ENCODE data around the gene MKRN2. TPM values are rescaled to one million over a fixed set of nuclear protein-coding genes. Genes with fewer than 3 reads are reported as not detected.

MKRN2 gene
- total and polyA plus RNA-seq, 2 of the 8 experiments (the other 6 are each of a cell fraction or from before 2014, with no cell fraction given), result 15.3 to 17.6 TPM

DNA sequence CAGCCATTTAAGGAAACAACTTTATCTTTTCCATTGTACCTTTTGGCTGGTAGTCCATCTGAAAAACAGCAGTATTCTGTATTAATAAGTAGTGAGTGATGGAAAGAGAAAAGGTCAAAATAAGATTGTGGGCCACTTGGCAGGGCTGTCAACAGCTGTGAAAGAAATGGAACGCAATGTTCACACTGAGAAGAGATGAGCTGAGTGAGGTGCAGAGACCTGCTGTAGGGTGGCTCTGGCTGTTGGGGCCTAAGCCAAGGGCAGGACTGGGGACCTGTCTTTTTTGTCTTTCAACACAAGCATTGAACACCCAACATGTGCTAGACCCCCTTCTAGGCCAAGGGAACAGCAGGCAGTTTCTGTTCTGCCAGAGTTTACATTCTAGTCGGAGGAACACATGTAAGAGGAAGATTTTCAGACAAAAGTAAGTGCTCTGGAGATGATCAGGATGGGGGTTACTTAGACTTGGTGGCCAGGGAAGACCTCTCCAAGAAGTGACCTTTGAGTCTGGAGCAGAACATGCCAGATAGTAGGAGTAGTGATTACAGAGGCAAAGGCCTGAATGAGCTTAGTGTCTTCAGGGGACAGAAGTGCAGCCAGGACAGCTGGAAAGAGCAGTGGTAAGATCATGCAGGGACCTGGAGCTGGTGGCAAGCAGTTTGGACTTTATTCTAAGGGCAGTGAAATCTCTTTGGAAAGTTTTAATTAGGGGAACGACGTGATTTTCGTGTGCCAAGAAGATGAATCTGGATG, 43.0 kb upstream of the MKRN2 start:
- no peak overlapping the region for H3K27ac ChIP-seq (ENCODE audit: low read depth, low read length)
- no peak overlapping the region for H3K18ac ChIP-seq (ENCODE audit: extremely low read depth, low read length)
- H4K5ac ChIP-seq (ENCODE audit: insufficient read length, low read depth, low read length), result no peak overlapping the region
- DNase-seq (ENCODE audit: low read depth in 1 of 2, low spot score in 2 of 2), result no peak
- H3K4me1 ChIP-seq (replicated peaks in 1 of 4; ENCODE audit: control insufficient read depth in 3 of 4, insufficient read depth in 4 of 4, low read length in 3 of 4), result no peaks in the 10 kb centered on the region
- no peaks in the 10 kb centered on the region for H3K79me2 ChIP-seq (ENCODE audit: control insufficient read depth in 1 of 2, insufficient read depth in 2 of 2, low read length in 2 of 2)
- H2AFZ ChIP-seq (ENCODE audit: low read length), result no peak overlapping the region
- no peak overlapping the region for H3K4me3 ChIP-seq (ENCODE audit: extremely low read depth in 1 of 4, insufficient read depth in 2 of 4, low read depth in 3 of 4, low read length in 4 of 4)
- H2BK5ac ChIP-seq (ENCODE audit: low read depth, low read length), result no peak overlapping the region
- no peak overlapping the region for H2BK20ac ChIP-seq (ENCODE audit: low read length)
- peaks cover 0 to 22% (median 0%) of the 10 kb centered on the region in 4 experiments; a peak in 5 of 8 replicates for H3K36me3 ChIP-seq (ENCODE audit: control insufficient read depth in 2 of 4, insufficient read depth in 4 of 4, low read length in 3 of 4)
- no peak for FAIRE-seq
- POLR2A ChIA-PET (ENCODE audit: partially characterized antibody), result interaction anchor here (0.8 to 1.0 kb wide), 2 partner anchors 10 to 29 kb away, joined by 3 to 4 read pairs; partner anchors contain the start of gene TSEN2
- no peaks in the 10 kb centered on the region for H4K20me1 ChIP-seq (replicated peaks in 1 of 2; ENCODE audit: control insufficient read depth in 1 of 2, insufficient read depth in 2 of 2, low read length in 2 of 2)
- H4K91ac ChIP-seq (replicated peaks; ENCODE audit: insufficient read length, low read length), result no peak overlapping the region
- H2BK12ac ChIP-seq (ENCODE audit: low read depth, low read length), result no peak overlapping the region
- no peaks in the 10 kb centered on the region for H3K27me3 ChIP-seq (replicated peaks in 1 of 4; ENCODE audit: control insufficient read depth in 3 of 4, extremely low read depth in 1 of 4, insufficient read depth in 3 of 4, low read length in 3 of 4)
- no peak overlapping the region for H3K4ac ChIP-seq (replicated peaks; ENCODE audit: insufficient read length, low read depth, low read length)
- no peak overlapping the region for H3K9ac ChIP-seq (replicated peaks in 1 of 4; ENCODE audit: extremely low read depth in 1 of 4, low read depth in 3 of 4, low read length in 3 of 4)
- H3K23me2 ChIP-seq (ENCODE audit: low read depth, low read length), result no peaks in the 10 kb centered on the region
- WGBS, 2 experiments (ENCODE audit: extremely low coverage in 1 of 2, insufficient coverage in 1 of 2, insufficient read length in 1 of 2, insufficient replicate concordance in 2 of 2, low coverage in 1 of 2, low lambda C conversion rate in 2 of 2, missing lambda C conversion rate in 1 of 2), result 97% methylated on average over 5 of the region's 5 CpGs; no CpG with 5 or more reads in 1 of the 2 experiments
- no peak overlapping the region for H3K23ac ChIP-seq (ENCODE audit: insufficient read length)
- H2BK120ac ChIP-seq (replicated peaks; ENCODE audit: low read depth, low read length), result no peak overlapping the region
- no peaks in the 10 kb centered on the region for H3K9me3 ChIP-seq (ENCODE audit: insufficient read depth in 2 of 2, low read depth in 1 of 2, low read length in 1 of 2)
- no peak overlapping the region for H2BK15ac ChIP-seq (ENCODE audit: low read length)
- no peak overlapping the region for H4K8ac ChIP-seq (ENCODE audit: extremely low read depth, insufficient read depth, low read length)
- CTCF ChIA-PET (ENCODE audit: partially characterized antibody), result no interaction called here
- peaks cover 2% of the 10 kb centered on the region; the same call in 1 of the 2 replicates for H3K79me1 ChIP-seq (ENCODE audit: low read depth, low read length)
- TF ChIP-seq CEBPB (IDR thresholded peaks at IDR 0.05; ENCODE audit: low read depth, low read length) (no peak), MAFK (IDR thresholded peaks at IDR 0.05; ENCODE audit: low read depth, low read length) (no peak), POLR2AphosphoS5 (IDR thresholded peaks at IDR 0.05; ENCODE audit: low read depth, low read length) (no peak), CHD2 (IDR thresholded peaks at IDR 0.05; ENCODE audit: low read length) (no peak), CBX8 (IDR thresholded peaks at IDR 0.05; ENCODE audit: borderline replicate concordance, low read depth, low read length) (no peak), GABPA (IDR thresholded peaks at IDR 0.05; ENCODE audit: borderline replicate concordance, insufficient read depth, low read length) (no peak), HDAC2 (IDR thresholded peaks at IDR 0.05; ENCODE audit: borderline replicate concordance in 1 of 2, low read depth in 2 of 2, low read length in 2 of 2) (no peak), EP300 (IDR thresholded peaks at IDR 0.05; ENCODE audit: borderline replicate concordance in 1 of 2, low read depth in 2 of 2, low read length in 2 of 2) (no peak), BCL11A (IDR thresholded peaks at IDR 0.05; ENCODE audit: low read depth in 2 of 2, low read length in 2 of 2) (no peak), TBP (IDR thresholded peaks at IDR 0.05; ENCODE audit: low read depth, low read length) (no peak)
- H3K56ac ChIP-seq (replicated peaks; ENCODE audit: insufficient read length, low read depth, low read length), result no peak overlapping the region
- H2AK5ac ChIP-seq (ENCODE audit: low read depth, low read length), result no peak overlapping the region
- H3K4me2 ChIP-seq (ENCODE audit: insufficient read depth in 1 of 2, low read depth in 2 of 2, low read length in 2 of 2), result no peak overlapping the region
- H3K14ac ChIP-seq (ENCODE audit: insufficient read length), result no peak overlapping the region
